Activated CD4-positive, alpha-beta T cell treated with anti-CD3 and anti-CD28 coated beads for 4 hours (primary cell): ENCODE results near the gene NPM1.

ENCODE experiments used
- DNase-seq, 2 donors: peaks; one replicate each; pipeline ENCODE4 v3.0.0-alpha.2; 2020

NPM1 gene

GRCh38 chr5:171454549-171454948 lies 66.9 kb downstream of the NPM1 start:
- no peak for DNase-seq

- no peak for DNase-seq
Measured at GRCh38 chr5:171455522-171455921, 67.9 kb downstream of the NPM1 start.

GRCh38 chr5:171457208-171457981 lies 69.7 kb downstream of the NPM1 start:
- no peak for DNase-seq

GRCh38 chr5:171459839-171460238 lies 72.2 kb downstream of the NPM1 start:
- DNase-seq, result no peak
